ENCODE results near the gene LRRFIP2. TPM values are rescaled to one million over a fixed set of nuclear protein-coding genes. Genes with fewer than 3 reads are reported as not detected.

Gene LRRFIP2
- polyA plus RNA-seq, 2 donors = 43.3 to 59.3 TPM

- no peaks in the 10 kb centered on the region for H3K9me3 ChIP-seq (ENCODE audit: control insufficient read depth in 2 of 2, insufficient read depth in 1 of 2, low read depth in 1 of 2, low read length in 1 of 2)
- 93 to 95% methylated on average over 3 of the region's 3 CpGs for WGBS, 2 donors
- no peaks in the 10 kb centered on the region for H3K4me1 ChIP-seq (ENCODE audit: control insufficient read depth in 2 of 2, insufficient read depth in 2 of 2, low read length in 1 of 2)
These were observed 33.4 kb downstream of the LRRFIP2 start for GRCh38 chr3:37140899-37141541.

DNA sequence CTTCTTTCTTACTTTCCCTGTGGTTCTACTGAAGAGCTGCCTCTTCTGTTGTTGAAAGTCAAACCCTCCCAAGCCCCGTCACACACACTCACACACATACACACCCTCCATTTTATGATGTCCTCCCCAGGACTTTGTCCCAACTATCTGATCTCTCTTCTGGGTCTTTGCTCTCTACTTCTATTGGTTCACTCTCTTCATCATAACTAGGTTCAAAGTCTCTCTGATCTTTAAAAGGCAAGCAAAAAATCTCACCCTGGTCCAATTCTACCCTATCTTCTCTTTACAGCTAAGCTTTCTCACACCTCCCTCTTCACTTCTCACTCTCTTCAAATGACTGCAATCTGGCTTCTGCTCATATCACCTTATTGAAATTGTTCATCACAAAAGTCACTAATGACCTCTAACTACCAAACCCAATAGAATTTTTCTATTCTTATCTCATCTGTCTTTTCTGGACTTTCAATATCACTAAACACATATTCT, 34.8 kb downstream of the LRRFIP2 start:
- H3K4me3 ChIP-seq (ENCODE audit: low read depth in 1 of 2, low read length in 2 of 2) = no peak overlapping the region
- H3K27me3 ChIP-seq (ENCODE audit: control insufficient read depth in 1 of 2, insufficient read depth in 2 of 2, low read length in 2 of 2) = no peaks in the 10 kb centered on the region
- no peak overlapping the region for H3K27ac ChIP-seq (ENCODE audit: low read depth in 2 of 2, low read length in 1 of 2)
- H3K4me1 ChIP-seq (ENCODE audit: control insufficient read depth in 2 of 2, insufficient read depth in 2 of 2, low read length in 1 of 2) = no peaks in the 10 kb centered on the region
- no peaks in the 10 kb centered on the region for H3K9me3 ChIP-seq (ENCODE audit: control insufficient read depth in 2 of 2, insufficient read depth in 1 of 2, low read depth in 1 of 2, low read length in 1 of 2)
- WGBS, 2 donors = 88 to 95% methylated on average over 1 of the region's 1 CpG
- peaks cover 0 to 12% of the 10 kb centered on the region in 2 donors for H3K36me3 ChIP-seq (ENCODE audit: control insufficient read depth in 2 of 2, insufficient read depth in 2 of 2, low read length in 1 of 2)

More at GRCh38 chr3:37140899-37141541, 33.4 kb downstream of the LRRFIP2 start:
- Histone ChIP-seq H3K36me3 (ENCODE audit: control insufficient read depth in 2 of 2, insufficient read depth in 2 of 2, low read length in 1 of 2) (peaks cover 0 to 12% of the 10 kb centered on the region in 2 donors), H3K4me3 (ENCODE audit: low read depth in 1 of 2, low read length in 2 of 2) (no peak overlapping the region), H3K27ac (ENCODE audit: low read depth in 2 of 2, low read length in 1 of 2) (no peak overlapping the region), H3K27me3 (ENCODE audit: control insufficient read depth in 1 of 2, insufficient read depth in 2 of 2, low read length in 2 of 2) (no peaks in the 10 kb centered on the region)

DNA sequence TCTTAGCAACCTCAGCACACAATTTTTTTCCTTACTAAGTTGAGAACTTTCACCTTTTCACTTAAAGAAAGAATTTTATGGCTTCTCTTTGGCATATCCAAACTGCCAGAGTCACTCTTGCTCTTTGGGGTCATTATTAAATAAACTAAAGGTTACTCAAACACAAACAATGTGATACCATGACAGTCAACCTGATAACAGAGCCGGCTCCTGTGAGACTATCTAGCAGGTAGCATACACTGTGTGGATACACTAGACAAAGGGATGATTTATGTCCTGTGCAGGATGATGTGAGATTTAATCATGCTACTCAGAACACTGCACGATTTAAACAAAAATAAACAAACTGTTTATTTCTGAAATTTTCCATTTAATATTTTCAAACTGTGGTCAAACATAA, 35.6 kb downstream of the LRRFIP2 start:
- H3K27ac ChIP-seq (ENCODE audit: low read depth in 2 of 2, low read length in 1 of 2) = no peak overlapping the region
- no peaks in the 10 kb centered on the region for H3K9me3 ChIP-seq (ENCODE audit: control insufficient read depth in 2 of 2, insufficient read depth in 1 of 2, low read depth in 1 of 2, low read length in 1 of 2)
- no peaks in the 10 kb centered on the region for H3K27me3 ChIP-seq (ENCODE audit: control insufficient read depth in 1 of 2, insufficient read depth in 2 of 2, low read length in 2 of 2)
- H3K4me3 ChIP-seq (ENCODE audit: low read depth in 1 of 2, low read length in 2 of 2) = no peak overlapping the region
- WGBS, 2 donors = 30 to 51% methylated on average over 2 of the region's 2 CpGs
- peaks cover 0 to 10% of the 10 kb centered on the region in 2 donors for H3K36me3 ChIP-seq (ENCODE audit: control insufficient read depth in 2 of 2, insufficient read depth in 2 of 2, low read length in 1 of 2)
- H3K4me1 ChIP-seq (ENCODE audit: control insufficient read depth in 2 of 2, insufficient read depth in 2 of 2, low read length in 1 of 2) = no peaks in the 10 kb centered on the region

GRCh38 chr3:37137516-37137915, 36.9 kb downstream of the LRRFIP2 start:
- Histone ChIP-seq H3K4me3 (ENCODE audit: low read depth in 1 of 2, low read length in 2 of 2) (no peak overlapping the region), H3K9me3 (ENCODE audit: control insufficient read depth in 2 of 2, insufficient read depth in 1 of 2, low read depth in 1 of 2, low read length in 1 of 2) (no peaks in the 10 kb centered on the region), H3K27ac (ENCODE audit: low read depth in 2 of 2, low read length in 1 of 2) (no peak overlapping the region), H3K4me1 (ENCODE audit: control insufficient read depth in 2 of 2, insufficient read depth in 2 of 2, low read length in 1 of 2) (no peaks in the 10 kb centered on the region), H3K27me3 (ENCODE audit: control insufficient read depth in 1 of 2, insufficient read depth in 2 of 2, low read length in 2 of 2) (no peaks in the 10 kb centered on the region), H3K36me3 (ENCODE audit: control insufficient read depth in 2 of 2, insufficient read depth in 2 of 2, low read length in 1 of 2) (no peaks in the 10 kb centered on the region)
- WGBS, 2 donors = 35 to 53% methylated on average over 1 of the region's 1 CpG

DNA sequence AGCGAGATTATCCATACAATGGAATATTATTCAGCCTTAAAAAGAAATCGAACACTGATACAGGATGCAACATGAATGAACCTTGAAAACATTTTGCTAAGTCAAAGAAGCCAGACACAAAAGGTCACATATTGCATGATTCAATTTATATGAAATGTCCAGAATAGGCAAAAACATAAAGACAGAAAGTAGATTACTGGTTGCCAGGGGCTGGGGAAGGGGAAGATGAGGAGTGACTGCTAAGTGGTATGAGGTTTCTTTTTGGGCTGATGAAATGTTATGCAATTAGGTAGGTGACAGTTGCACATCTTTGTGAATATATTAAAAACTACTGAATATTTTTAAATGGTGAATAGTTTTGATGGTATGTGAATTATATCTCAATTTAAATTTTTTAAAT, 38.3 kb downstream of the LRRFIP2 start:
- no peak overlapping the region for H3K27ac ChIP-seq (ENCODE audit: low read depth in 2 of 2, low read length in 1 of 2)
- H3K27me3 ChIP-seq (ENCODE audit: control insufficient read depth in 1 of 2, insufficient read depth in 2 of 2, low read length in 2 of 2) = no peaks in the 10 kb centered on the region
- 98 to 99% methylated on average over 2 of the region's 2 CpGs for WGBS, 2 donors
- H3K4me3 ChIP-seq (ENCODE audit: low read depth in 1 of 2, low read length in 2 of 2) = no peak overlapping the region
- H3K4me1 ChIP-seq (ENCODE audit: control insufficient read depth in 2 of 2, insufficient read depth in 2 of 2, low read length in 1 of 2) = no peaks in the 10 kb centered on the region
- H3K9me3 ChIP-seq (ENCODE audit: control insufficient read depth in 2 of 2, insufficient read depth in 1 of 2, low read depth in 1 of 2, low read length in 1 of 2) = no peaks in the 10 kb centered on the region
- no peaks in the 10 kb centered on the region for H3K36me3 ChIP-seq (ENCODE audit: control insufficient read depth in 2 of 2, insufficient read depth in 2 of 2, low read length in 1 of 2)

GRCh38 chr3:37135561-37135960, 38.8 kb downstream of the LRRFIP2 start:
- Histone ChIP-seq H3K36me3 (ENCODE audit: control insufficient read depth in 2 of 2, insufficient read depth in 2 of 2, low read length in 1 of 2) (no peaks in the 10 kb centered on the region), H3K27ac (ENCODE audit: low read depth in 2 of 2, low read length in 1 of 2) (no peak overlapping the region)
- WGBS, 2 donors = 95 to 97% methylated on average over 1 of the region's 1 CpG

DNA sequence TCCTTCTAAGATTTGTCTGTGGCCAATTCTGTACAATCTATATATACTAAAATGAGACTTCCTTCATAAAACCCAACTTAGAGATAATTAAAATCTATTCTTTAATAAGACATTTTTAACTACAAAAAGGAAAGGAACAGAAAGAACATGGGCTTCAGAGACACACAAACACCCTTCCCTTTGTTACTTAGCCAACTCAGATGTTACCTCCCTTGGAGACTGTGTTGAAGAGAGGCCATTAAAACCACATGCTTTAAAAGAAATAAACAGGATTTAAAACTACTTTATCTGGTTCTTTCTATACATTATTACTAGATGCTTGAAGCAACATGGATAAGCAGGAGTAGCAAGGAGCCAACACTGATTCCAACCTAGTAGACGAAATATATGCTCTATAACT, 42.0 kb downstream of the LRRFIP2 start:
- Histone ChIP-seq H3K36me3 (ENCODE audit: control insufficient read depth in 2 of 2, insufficient read depth in 2 of 2, low read length in 1 of 2) (no peaks in the 10 kb centered on the region), H3K4me1 (ENCODE audit: control insufficient read depth in 2 of 2, insufficient read depth in 2 of 2, low read length in 1 of 2) (no peaks in the 10 kb centered on the region), H3K4me3 (ENCODE audit: low read depth in 1 of 2, low read length in 2 of 2) (no peak overlapping the region), H3K27ac (ENCODE audit: low read depth in 2 of 2, low read length in 1 of 2) (no peak overlapping the region), H3K9me3 (ENCODE audit: control insufficient read depth in 2 of 2, insufficient read depth in 1 of 2, low read depth in 1 of 2, low read length in 1 of 2) (no peaks in the 10 kb centered on the region), H3K27me3 (ENCODE audit: control insufficient read depth in 1 of 2, insufficient read depth in 2 of 2, low read length in 2 of 2) (no peaks in the 10 kb centered on the region)
- WGBS, 2 donors = 95 to 98% methylated on average over 1 of the region's 1 CpG

More at GRCh38 chr3:37135561-37135960, 38.8 kb downstream of the LRRFIP2 start:
- no peaks in the 10 kb centered on the region for H3K4me1 ChIP-seq (ENCODE audit: control insufficient read depth in 2 of 2, insufficient read depth in 2 of 2, low read length in 1 of 2)
- H3K27me3 ChIP-seq (ENCODE audit: control insufficient read depth in 1 of 2, insufficient read depth in 2 of 2, low read length in 2 of 2) = no peaks in the 10 kb centered on the region
- no peak overlapping the region for H3K4me3 ChIP-seq (ENCODE audit: low read depth in 1 of 2, low read length in 2 of 2)
- no peaks in the 10 kb centered on the region for H3K9me3 ChIP-seq (ENCODE audit: control insufficient read depth in 2 of 2, insufficient read depth in 1 of 2, low read depth in 1 of 2, low read length in 1 of 2)

DNA sequence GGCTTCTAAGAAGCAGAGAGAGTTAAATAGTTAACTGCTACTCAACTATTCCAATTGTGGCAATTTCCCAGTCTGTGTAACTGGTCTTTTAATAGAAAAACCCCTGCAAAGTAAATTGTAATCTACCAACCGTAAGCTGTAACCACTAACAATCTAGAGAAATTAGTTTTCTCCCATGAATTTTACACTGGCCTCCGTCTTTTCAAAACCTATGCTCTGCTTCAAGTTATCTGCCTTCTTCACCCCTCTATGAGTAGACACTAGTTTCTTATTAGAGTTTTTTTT, 42.6 kb downstream of the LRRFIP2 start:
- Histone ChIP-seq H3K4me3 (ENCODE audit: low read depth in 1 of 2, low read length in 2 of 2) (no peak overlapping the region), H3K36me3 (ENCODE audit: control insufficient read depth in 2 of 2, insufficient read depth in 2 of 2, low read length in 1 of 2) (no peaks in the 10 kb centered on the region), H3K27me3 (ENCODE audit: control insufficient read depth in 1 of 2, insufficient read depth in 2 of 2, low read length in 2 of 2) (no peaks in the 10 kb centered on the region), H3K27ac (ENCODE audit: low read depth in 2 of 2, low read length in 1 of 2) (no peak overlapping the region), H3K4me1 (ENCODE audit: control insufficient read depth in 2 of 2, insufficient read depth in 2 of 2, low read length in 1 of 2) (no peaks in the 10 kb centered on the region), H3K9me3 (ENCODE audit: control insufficient read depth in 2 of 2, insufficient read depth in 1 of 2, low read depth in 1 of 2, low read length in 1 of 2) (no peaks in the 10 kb centered on the region)
- 66 to 72% methylated on average over 2 of the region's 2 CpGs for WGBS, 2 donors

- H3K9me3 ChIP-seq (ENCODE audit: control insufficient read depth in 2 of 2, insufficient read depth in 1 of 2, low read depth in 1 of 2, low read length in 1 of 2) = no peaks in the 10 kb centered on the region
- no peaks in the 10 kb centered on the region for H3K36me3 ChIP-seq (ENCODE audit: control insufficient read depth in 2 of 2, insufficient read depth in 2 of 2, low read length in 1 of 2)
- H3K4me1 ChIP-seq (ENCODE audit: control insufficient read depth in 2 of 2, insufficient read depth in 2 of 2, low read length in 1 of 2) = no peaks in the 10 kb centered on the region
- no peak overlapping the region for H3K4me3 ChIP-seq (ENCODE audit: low read depth in 1 of 2, low read length in 2 of 2)
- H3K27me3 ChIP-seq (ENCODE audit: control insufficient read depth in 1 of 2, insufficient read depth in 2 of 2, low read length in 2 of 2) = no peaks in the 10 kb centered on the region
- H3K27ac ChIP-seq (ENCODE audit: low read depth in 2 of 2, low read length in 1 of 2) = no peak overlapping the region
- 70 to 76% methylated on average over 5 of the region's 5 CpGs for WGBS, 2 donors
These were observed 43.2 kb downstream of the LRRFIP2 start for GRCh38 chr3:37130984-37131859.
